Naive B cell (primary cell): Measurements from ENCODE around the gene SCN2B. TPM values are rescaled to one million over a fixed set of nuclear protein-coding genes. Genes with fewer than 3 reads are reported as not detected.
A peak's percentile ranks its signal among the peaks of the same experiment; 100 is the strongest.

Source experiments
- ATAC-seq, 2 donors: fragments of 150-1000 bp; cut with Tn5 transposase; 2 replicates each; pipeline ENCODE4 v1.10.0; 2021; ENCODE audit warnings: low read depth in 2 of 2, mild to moderate bottlenecking in 2 of 2, moderate library complexity in 2 of 2
- DNase-seq: peaks from one replicate; pipeline ENCODE4 v3.0.0; 2022
- H3K27ac Mint-ChIP-seq, 6 donors: one replicate each; pipeline ENCODE4 v1.8.0; 2020 to 2022; ENCODE audit warnings: mild to moderate bottlenecking in 6 of 6, mixed read lengths in 6 of 6, moderate library complexity in 5 of 6, inconsistent platforms in 2 of 6
- H3K27me3 Mint-ChIP-seq, 3 donors: one replicate each; pipeline ENCODE4 v1.8.0; 2021 to 2022; ENCODE audit warnings: mixed read lengths in 3 of 3, mild to moderate bottlenecking in 1 of 3
- H3K36me3 Mint-ChIP-seq, 2 donors: one replicate each; pipeline ENCODE4 v1.8.0; 2020 to 2022; ENCODE audit warnings: mixed read lengths in 2 of 2, inconsistent platforms in 1 of 2, mild to moderate bottlenecking in 1 of 2
- H3K4me1 Mint-ChIP-seq, 3 donors: one replicate each; pipeline ENCODE4 v1.8.0; 2020 to 2022; ENCODE audit warnings: mixed read lengths in 3 of 3, inconsistent platforms in 1 of 3, mild to moderate bottlenecking in 1 of 3, moderate library complexity in 1 of 3
- H3K4me3 Mint-ChIP-seq, 8 donors: one replicate each; pipeline ENCODE4 v1.8.0; 2020 to 2022; ENCODE audit warnings: mild to moderate bottlenecking in 8 of 8, mixed read lengths in 8 of 8, moderate library complexity in 8 of 8, inconsistent platforms in 2 of 8
- H3K9me3 Mint-ChIP-seq, 7 donors: one replicate each; pipeline ENCODE4 v1.8.0; 2020 to 2022; ENCODE audit warnings: mixed read lengths in 7 of 7, mild to moderate bottlenecking in 5 of 7, inconsistent platforms in 2 of 7, moderate library complexity in 1 of 7
- polyA plus RNA-seq, 6 donors: library from polyadenylated mRNA; unstranded; fragments of 300-500 nt; fragmentation: Illumina TruSeq; gene quantifications; one replicate each; pipeline ENCODE4 v1.2.3, GENCODE V29; 2021; ENCODE audit warnings: low read depth in 6 of 6

Gene SCN2B
- polyA plus RNA-seq, 6 donors from 2014 or later: not detected

DNA sequence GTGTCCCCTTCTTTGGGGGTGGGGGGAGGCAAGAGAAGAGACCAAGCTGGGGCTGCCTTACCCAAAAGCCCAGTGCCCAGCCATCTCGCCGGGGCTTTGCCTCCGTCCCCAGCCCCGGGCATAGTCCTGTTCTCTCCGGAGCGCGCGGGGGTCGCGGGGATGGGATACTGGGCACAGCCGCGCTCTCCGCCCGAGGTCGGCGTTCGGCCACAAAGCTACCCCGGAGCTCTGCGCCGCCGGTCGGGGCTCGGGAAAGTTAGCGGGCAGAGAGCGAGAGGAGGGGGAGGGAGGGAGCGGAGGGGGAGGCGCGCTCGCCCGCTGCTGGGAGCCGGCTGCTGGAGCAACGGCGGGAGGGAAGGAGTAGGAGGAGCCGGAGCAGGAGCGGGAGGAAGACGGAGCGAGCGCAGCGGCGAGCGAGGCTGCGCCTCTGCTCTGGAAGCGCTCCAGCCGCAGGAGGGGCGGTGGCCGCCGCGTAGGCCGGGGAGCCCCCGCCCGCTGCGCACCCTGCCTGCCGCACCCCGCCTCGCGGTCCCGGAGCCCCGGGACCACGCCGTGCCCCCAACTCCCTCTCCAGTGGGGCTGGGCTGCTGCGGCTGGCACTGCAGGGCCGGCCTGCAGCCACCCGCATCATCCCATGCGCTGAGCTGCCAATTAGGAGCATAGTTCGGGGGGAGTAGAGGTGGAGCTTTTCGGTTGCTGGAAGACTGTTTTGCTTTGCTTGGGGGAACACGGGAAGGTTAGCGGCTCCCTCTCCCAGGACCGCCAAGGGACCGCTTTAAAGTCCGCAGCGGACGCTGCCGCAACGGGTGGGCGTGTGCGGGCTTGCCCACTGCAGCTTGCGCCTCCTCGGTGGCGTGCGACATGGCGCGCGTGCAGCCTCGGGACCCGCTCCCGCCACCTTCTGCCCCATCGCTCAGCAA is 23.6 kb downstream of the SCN2B start, which contains the start of gene SCN4B:
Gene SCN4B, minus strand, starts transcription at position 272 of the 920 bp plus-strand sequence. Its CDS starts 150 bp downstream, at position 122.
- Mint-ChIP-seq H3K4me1 (peaks cover 7 to 17% (median 10%) of the 10 kb centered on the region in 3 donors), H3K27ac (no peak within 1 kb of the TSS), H3K36me3 (no peaks in the 10 kb centered on the region), H3K4me3 (peak within 1 kb of the TSS in 7 of 8 donors; percentile 39 to 77 (median 63)), H3K9me3 (no peaks in the 10 kb centered on the region), H3K27me3 (peaks cover 66 to 87% (median 81%) of the 10 kb centered on the region in 3 donors)
- ATAC-seq: no peak
- DNase-seq: no peak

DNA sequence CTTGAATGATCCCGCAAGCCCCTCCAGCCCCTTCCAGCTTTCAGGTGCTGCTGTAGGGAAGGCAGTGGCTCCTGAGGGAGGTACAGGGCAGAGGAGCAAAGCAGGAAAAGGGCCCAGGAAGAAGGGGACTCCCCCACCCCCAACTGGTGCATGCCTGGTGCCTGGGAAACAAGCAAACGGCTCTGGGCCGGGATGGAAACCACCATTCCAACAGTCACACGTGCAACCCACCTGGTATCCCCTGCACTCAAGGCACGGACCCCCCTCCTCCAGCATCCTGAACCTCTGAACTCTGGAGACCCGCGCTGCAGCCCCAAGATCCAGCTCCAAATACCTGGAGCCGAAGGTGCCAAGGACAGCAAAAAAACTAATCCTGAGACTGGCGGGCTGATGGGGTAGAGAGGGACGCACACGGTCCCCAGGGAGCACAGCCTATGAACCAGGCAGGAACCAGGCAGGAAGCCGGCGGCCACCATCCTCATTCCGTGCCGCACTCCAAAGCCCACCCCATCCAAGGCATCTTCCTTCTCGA is 24.4 kb downstream of the SCN2B start:
- H3K4me3 Mint-ChIP-seq: peak overlapping the region in 1 of 8 donors; percentile 7
- H3K9me3 Mint-ChIP-seq: no peaks in the 10 kb centered on the region
- peaks cover 7 to 17% (median 10%) of the 10 kb centered on the region in 3 donors for H3K4me1 Mint-ChIP-seq
- DNase-seq (no peak), ATAC-seq (no peak)
- H3K27me3 Mint-ChIP-seq: peaks cover 66 to 87% (median 81%) of the 10 kb centered on the region in 3 donors
- no peak overlapping the region for H3K27ac Mint-ChIP-seq
- H3K36me3 Mint-ChIP-seq: no peaks in the 10 kb centered on the region

DNA sequence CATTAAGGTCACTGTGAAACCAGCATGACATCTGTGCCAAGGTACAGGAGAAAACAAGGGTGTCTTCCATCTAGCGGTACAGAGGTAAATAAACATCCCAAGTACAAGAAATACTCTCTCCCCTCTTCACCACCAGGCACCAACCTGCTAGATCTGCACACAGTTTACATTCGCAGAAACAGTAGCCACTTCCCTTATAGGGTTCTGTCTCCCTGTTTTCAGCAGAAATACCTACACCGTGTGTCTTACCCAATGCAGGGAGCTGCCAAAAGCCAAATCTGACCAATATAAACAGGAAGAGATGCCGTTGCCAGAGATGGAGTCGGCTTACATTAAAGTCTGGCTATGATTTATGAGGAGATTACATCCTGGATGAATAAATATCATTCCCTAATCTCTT is 25.0 kb downstream of the SCN2B start:
- Mint-ChIP-seq H3K27me3 (peaks cover 63 to 84% (median 79%) of the 10 kb centered on the region in 3 donors), H3K36me3 (no peaks in the 10 kb centered on the region), H3K4me3 (no peak overlapping the region), H3K4me1 (peaks cover 8 to 12% (median 9%) of the 10 kb centered on the region in 3 donors), H3K27ac (no peak overlapping the region), H3K9me3 (no peaks in the 10 kb centered on the region)
- ATAC-seq (no peak), DNase-seq (no peak)

DNA sequence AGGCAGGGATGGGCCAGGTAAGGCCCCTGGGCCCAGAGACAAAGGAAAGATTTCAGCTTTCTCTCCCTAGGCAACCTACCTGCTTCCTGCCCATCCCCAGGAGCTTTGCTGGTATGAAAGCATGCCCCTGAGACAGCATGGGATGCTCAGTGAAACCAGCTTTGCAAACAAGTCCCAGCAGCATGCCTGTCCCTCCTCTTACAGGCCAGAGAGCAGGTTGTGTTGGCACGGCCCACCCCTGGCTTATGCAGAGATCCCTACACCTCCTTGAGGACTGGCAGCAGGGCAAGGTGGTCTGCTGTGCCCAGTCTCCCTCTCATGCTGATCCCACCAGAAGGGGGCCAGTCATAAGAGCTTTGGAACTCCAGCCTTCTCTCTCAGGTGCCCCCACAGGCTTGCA is 26.9 kb downstream of the SCN2B start:
- H3K4me3 Mint-ChIP-seq: no peak overlapping the region
- H3K27ac Mint-ChIP-seq: no peak overlapping the region
- no peaks in the 10 kb centered on the region for H3K36me3 Mint-ChIP-seq
- H3K9me3 Mint-ChIP-seq: no peaks in the 10 kb centered on the region
- DNase-seq: no peak
- ATAC-seq: no peak
- H3K4me1 Mint-ChIP-seq: peaks cover 12 to 16% (median 12%) of the 10 kb centered on the region in 3 donors
- peaks cover 59 to 79% (median 74%) of the 10 kb centered on the region in 3 donors for H3K27me3 Mint-ChIP-seq

DNA sequence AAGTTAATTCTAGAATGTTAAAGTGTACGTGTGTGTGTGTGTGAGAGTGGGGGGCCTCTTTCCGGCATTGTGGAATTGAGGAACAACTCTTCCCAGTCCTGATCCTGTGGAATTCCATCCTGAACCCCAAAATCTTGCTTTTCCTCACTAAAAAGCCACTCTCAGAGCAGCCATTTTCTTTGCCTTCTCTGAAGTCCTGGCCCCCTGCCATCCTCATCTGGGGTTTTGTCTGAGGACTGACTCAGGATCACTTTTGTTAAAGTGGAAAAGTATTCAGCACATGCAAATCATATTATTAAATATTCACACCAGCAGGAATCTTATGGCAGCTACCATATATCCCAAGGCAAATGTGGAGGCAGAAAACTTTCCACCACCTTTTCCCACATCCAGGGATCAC is 27.6 kb downstream of the SCN2B start:
- no peaks in the 10 kb centered on the region for H3K9me3 Mint-ChIP-seq
- peaks cover 59 to 79% (median 74%) of the 10 kb centered on the region in 3 donors for H3K27me3 Mint-ChIP-seq
- H3K4me3 Mint-ChIP-seq: no peak overlapping the region
- peak overlapping the region in 1 of 6 donors; percentile 12 for H3K27ac Mint-ChIP-seq
- peaks cover 9 to 14% (median 9%) of the 10 kb centered on the region in 3 donors for H3K4me1 Mint-ChIP-seq
- no peak for DNase-seq
- no peaks in the 10 kb centered on the region for H3K36me3 Mint-ChIP-seq
- no peak for ATAC-seq

DNA sequence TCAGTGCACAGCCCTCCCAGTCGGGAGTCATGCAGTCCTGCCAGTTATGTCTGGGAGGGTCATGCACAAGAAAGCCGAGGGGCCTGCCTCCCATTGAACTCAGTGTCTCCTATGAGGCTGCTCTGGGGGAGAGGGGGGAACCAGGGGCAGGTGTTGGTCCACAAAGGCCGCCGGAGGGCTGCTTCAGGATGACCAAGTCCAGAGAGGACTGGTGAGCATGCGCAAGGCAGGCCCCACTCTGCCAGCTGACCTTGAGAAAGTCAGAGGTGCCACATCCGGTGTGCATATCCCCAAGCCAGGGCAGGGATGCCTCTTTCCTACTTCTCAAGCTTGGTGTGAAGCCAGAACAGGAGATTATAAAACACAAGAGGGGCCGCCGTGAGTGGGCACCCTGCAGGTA is 28.2 kb downstream of the SCN2B start:
- Mint-ChIP-seq H3K36me3 (no peaks in the 10 kb centered on the region), H3K4me1 (peaks cover 3 to 9% (median 5%) of the 10 kb centered on the region in 3 donors), H3K4me3 (no peak overlapping the region), H3K27me3 (peaks cover 61 to 80% (median 74%) of the 10 kb centered on the region in 3 donors), H3K9me3 (no peaks in the 10 kb centered on the region), H3K27ac (peak overlapping the region in 1 of 6 donors; percentile 40)
- DNase-seq (no peak), ATAC-seq (no peak)

DNA sequence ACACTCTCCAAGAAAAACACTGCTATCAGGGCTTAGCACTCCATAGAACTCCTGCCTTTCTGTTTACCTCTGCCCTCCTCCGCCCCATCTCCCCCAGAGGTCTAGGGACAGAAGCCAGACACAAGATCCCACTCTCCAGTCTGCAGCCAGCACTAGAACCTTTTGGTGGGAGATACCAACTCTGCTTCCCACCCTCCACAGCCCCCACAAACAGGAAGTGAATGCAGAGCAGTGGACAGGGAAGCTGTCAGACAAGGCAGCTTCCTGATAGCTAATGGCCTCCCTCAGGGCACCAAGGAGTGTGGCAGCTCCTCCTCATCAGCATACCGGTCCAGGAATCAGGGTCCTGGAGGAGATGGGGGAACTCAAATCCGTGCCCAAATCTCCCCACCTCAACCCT is 28.9 kb downstream of the SCN2B start:
- DNase-seq (no peak), ATAC-seq (no peak)
- H3K9me3 Mint-ChIP-seq: peaks cover 0 to 1% (median 0%) of the 10 kb centered on the region in 7 donors
- peak overlapping the region in 1 of 8 donors; percentile 85 for H3K4me3 Mint-ChIP-seq
- peaks cover 66 to 87% (median 80%) of the 10 kb centered on the region in 3 donors for H3K27me3 Mint-ChIP-seq
- no peak overlapping the region for H3K27ac Mint-ChIP-seq
- peaks cover 0 to 13% (median 7%) of the 10 kb centered on the region in 3 donors for H3K4me1 Mint-ChIP-seq
- H3K36me3 Mint-ChIP-seq: no peaks in the 10 kb centered on the region

DNA sequence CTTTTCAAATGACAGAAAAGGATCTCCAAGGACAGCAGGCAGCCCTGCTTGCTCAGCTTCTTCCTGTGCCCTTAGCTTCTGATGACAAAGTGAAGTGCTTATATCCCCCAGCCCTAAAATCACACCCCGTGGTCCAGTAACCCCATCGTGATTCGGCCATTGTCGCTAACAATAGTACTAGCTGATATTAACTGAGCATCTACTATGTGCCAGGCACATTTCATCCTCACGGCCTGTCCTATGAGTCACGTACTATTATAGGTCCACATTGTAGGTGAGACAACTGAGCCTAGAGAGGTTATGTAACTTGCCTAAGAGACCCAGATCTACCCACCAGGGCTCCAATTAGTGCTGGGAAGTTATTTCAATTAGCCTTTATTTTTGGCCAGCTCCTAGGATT is 29.9 kb downstream of the SCN2B start:
- DNase-seq: no peak
- Mint-ChIP-seq H3K9me3 (peaks cover 0 to 1% (median 0%) of the 10 kb centered on the region in 7 donors), H3K4me1 (peaks cover 0 to 13% (median 7%) of the 10 kb centered on the region in 3 donors), H3K27ac (peak overlapping the region in 1 of 6 donors; percentile 53), H3K4me3 (peak overlapping the region; percentile 64 to 90 (median 82)), H3K27me3 (peaks cover 70 to 89% (median 89%) of the 10 kb centered on the region in 3 donors), H3K36me3 (no peaks in the 10 kb centered on the region)
- ATAC-seq: no peak

DNA sequence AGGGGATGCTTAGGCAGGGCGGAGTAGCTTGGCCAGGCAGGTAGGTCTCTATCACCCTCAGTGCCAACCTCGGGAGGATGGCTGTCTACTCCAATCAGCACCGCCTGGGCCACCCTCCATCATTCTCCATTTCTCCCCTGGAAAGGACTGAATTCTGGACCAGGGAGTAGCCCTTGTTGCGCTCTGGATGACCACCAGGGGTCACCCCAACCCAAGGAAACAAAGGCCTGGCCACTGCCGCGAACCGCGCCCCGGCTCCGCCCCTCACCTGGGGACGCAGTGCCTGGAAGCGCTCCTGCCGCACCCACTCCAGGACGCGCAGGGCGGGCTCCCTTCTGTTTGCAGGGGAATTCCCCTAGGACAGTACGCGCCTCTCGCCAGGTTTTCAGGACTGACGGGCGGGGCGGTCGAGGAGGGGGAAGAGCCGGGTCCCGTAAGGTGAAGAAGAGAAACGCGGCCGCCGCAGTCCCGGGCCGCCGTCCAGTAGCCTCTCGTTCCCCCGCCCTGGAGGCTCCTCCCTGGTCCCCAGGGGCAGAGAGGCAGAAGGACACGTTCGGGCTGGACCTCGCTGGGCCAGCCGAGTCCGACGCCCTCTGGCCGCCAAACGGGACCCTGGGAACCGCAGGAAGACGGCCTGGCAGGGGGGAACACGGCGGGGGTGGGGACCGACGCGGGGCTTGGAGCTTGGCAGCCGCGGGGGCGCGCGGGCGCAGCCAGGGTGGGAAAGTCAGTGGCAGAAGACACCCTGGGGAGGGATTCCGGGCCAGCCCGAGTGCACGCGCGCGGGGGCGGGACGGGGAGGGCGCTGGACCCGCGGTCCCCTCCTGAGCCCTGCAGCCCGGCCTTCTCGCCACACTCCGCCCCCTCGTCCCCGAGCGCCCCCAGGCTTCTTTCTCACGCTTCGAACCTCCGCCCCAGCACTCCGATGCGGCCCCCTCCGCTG is 30.9 kb downstream of the SCN2B start:
- Mint-ChIP-seq H3K4me3 (peak overlapping the region; percentile 60 to 90 (median 82)), H3K9me3 (peaks cover 0 to 1% (median 0%) of the 10 kb centered on the region in 7 donors), H3K27ac (peak overlapping the region in 2 of 6 donors; percentile 53 to 56), H3K27me3 (peaks cover 62 to 88% (median 88%) of the 10 kb centered on the region in 3 donors), H3K4me1 (peaks cover 0 to 13% (median 7%) of the 10 kb centered on the region in 3 donors), H3K36me3 (no peaks in the 10 kb centered on the region)
- DNase-seq (peak; percentile 74), ATAC-seq (peak; percentile 92)

DNA sequence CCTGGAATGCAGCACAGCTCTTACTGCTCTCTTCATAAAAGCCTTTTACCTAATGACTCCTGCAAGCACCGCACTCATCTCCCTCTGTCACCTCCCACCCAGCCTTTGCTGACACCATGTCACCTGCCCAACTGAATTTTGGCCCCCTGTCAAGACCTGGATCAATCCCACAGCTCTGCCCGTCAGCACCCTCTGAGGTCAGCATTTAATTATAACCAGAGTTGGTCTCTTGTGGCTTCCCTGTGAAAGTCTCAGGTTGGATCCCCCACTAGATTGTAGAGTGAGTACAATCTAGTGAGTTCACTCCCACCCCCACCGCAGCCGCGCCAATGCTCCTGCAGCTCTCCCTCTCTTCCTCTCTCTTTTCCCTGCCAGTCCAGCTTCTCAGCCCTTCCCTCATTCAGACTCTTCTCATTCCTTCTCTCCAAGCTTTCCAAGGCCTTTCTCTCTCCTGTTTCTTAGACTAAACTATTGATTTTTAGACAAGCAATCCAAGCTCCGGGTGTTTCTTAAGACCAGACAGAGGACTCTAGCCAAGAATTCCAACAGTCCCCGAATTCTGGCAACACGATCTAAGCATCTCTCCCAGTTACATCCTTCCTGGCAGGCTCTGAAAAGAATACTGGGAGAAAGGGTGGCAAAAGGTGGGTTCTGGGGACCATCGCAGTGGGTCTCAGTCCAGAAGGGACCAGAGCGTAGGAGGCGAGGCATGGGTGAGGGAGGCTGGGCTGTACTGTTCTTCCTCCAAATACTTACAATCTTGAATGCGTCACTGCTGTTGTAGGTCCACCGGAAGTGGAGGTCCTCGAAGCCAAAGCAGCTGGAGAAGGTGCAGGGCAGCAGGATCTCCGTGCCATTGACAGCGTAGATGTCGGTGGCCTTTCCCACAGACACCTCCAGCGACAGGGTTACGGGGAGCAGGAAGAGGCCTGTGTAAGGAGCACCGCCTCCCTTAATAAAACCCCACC is 31.9 kb downstream of the SCN2B start:
- DNase-seq: no peak
- Mint-ChIP-seq H3K4me3 (peak overlapping the region; percentile 60 to 89 (median 80)), H3K4me1 (peaks cover 0 to 13% (median 7%) of the 10 kb centered on the region in 3 donors), H3K36me3 (no peaks in the 10 kb centered on the region), H3K27ac (peak overlapping the region in 2 of 6 donors; percentile 54 to 56), H3K9me3 (peaks cover 0 to 1% (median 0%) of the 10 kb centered on the region in 7 donors), H3K27me3 (peaks cover 52 to 86% (median 85%) of the 10 kb centered on the region in 3 donors)
- no peak for ATAC-seq

DNA sequence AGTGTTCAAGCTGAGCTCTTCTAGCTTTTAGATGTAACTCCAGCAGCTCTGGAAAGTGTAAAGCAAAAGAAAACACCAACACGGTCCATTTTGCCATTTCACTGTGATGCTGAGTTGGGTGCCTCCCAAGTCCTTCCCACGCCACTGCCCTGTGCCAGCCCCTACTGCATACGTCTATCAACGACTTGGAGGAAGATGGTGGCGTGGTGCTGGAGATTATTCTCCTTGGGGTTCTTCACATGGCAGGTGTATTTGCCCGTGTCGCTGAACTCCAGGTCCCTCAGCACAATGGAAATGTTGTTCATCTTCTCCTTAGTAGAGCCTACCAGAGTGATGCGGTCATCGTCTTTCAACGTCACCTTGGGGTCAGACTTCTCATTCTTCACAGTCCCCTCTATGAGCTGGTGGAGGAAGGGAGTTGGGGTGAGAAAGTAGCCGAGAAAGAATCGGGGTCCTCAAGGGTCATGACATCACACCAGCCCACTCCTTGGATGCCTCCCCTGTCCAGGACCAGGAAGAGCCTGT is 32.7 kb downstream of the SCN2B start:
- H3K27me3 Mint-ChIP-seq: peaks cover 57 to 86% (median 83%) of the 10 kb centered on the region in 3 donors
- H3K4me1 Mint-ChIP-seq: peaks cover 0 to 13% (median 7%) of the 10 kb centered on the region in 3 donors
- no peaks in the 10 kb centered on the region for H3K36me3 Mint-ChIP-seq
- no peak overlapping the region for H3K27ac Mint-ChIP-seq
- peaks cover 0 to 1% (median 0%) of the 10 kb centered on the region in 7 donors for H3K9me3 Mint-ChIP-seq
- DNase-seq (no peak), ATAC-seq (no peak)
- H3K4me3 Mint-ChIP-seq: peak overlapping the region in 1 of 8 donors; percentile 2
